Right lobe of liver (tissue), 6 donors: Measurements from ENCODE around the gene SYCE3. TPM values are rescaled to one million over a fixed set of nuclear protein-coding genes. Genes with fewer than 3 reads are reported as not detected.
"Not testable (repeated sequence)": the region's sequence is repeated elsewhere in the genome, so short reads cannot be mapped to it uniquely, and the experiment has no call there.

Source experiments
- ATAC-seq, 4 donors: fragments of 200-7000 bp; cut with Tn5 transposase; one replicate each; pipeline ENCODE4 v1.9.1; 2020; ENCODE audit warnings: mild to moderate bottlenecking in 4 of 4, moderate library complexity in 4 of 4
- DNase-seq, 3 donors: peaks; one replicate each; pipeline ENCODE4 v3.0.0-alpha.2; 2020
- H3K27ac ChIP-seq, 3 donors: fragments of 200-600 bp; one replicate each; pipeline ENCODE4 v1.8.0; 2022
- H3K27me3 ChIP-seq, 2 donors: fragments of 200-600 bp; one replicate each; pipeline ENCODE4 v1.8.0; 2022
- H3K36me3 ChIP-seq, 4 donors: fragments of 200-600 bp; sonication (generic) in 1 of 4; one replicate each; pipeline versions ENCODE4 v1.5.1 to v1.8.0; 2017 to 2022; ENCODE audit warnings: control low read depth in 1 of 4
- H3K4me1 ChIP-seq, 4 donors: fragments of 200-600 bp; sonication (generic) in 1 of 4; one replicate each; pipeline versions ENCODE4 v1.5.1 to v1.8.0; 2017 to 2022; ENCODE audit warnings: control low read depth in 1 of 4
- H3K4me3 ChIP-seq, 3 donors: fragments of 200-600 bp; one replicate each; pipeline ENCODE4 v1.8.0; 2022
- H3K9me3 ChIP-seq, 4 donors: fragments of 200-600 bp; sonication (generic) in 1 of 4; one replicate each; pipeline versions ENCODE4 v1.5.1 to v1.8.0; 2017 to 2022; ENCODE audit warnings: control low read depth in 1 of 4
- POLR2A ChIP-seq: fragments of 450-650 bp; IDR thresholded peaks from one replicate; pipeline ENCODE4 v1.6.1; 2017; ENCODE audit warnings: antibody characterized with exemption, mild to moderate bottlenecking
- WGBS: methylation state at CpG from one replicate; pipeline ENCODE4 v1.1.6; 2018; ENCODE audit warnings: low coverage, low lambda C conversion rate; ENCODE audit not compliant: insufficient coverage; ENCODE audit errors: missing lambda C conversion rate; 5-methylcytosine and 5-hydroxymethylcytosine counted together
- intact Hi-C, 2 donors: fragments of 100-400 bp; cut with DNase I; formaldehyde crosslinking; loops; one replicate each; pipeline versions ENCODE4 v1.11.2 to v1.14.1; 2022
- total RNA-seq, 6 experiments: library from RNA; depleted of rRNA in 2 of 6; stranded (reverse); fragments of >200 nt in 2 of 6; fragmentation: NEBNext Ultra II Directional in 3 of 6; extraction: Animal tissue kit (Norgen Biotek cat#: 25700) in 3 of 6; gene quantifications; one replicate each; pipeline versions ENCODE4 v1.1.0 to v1.2.4, GENCODE V29; 2016 to 2023
- TF ChIP-seq, protein P1 (sequence below), 4 donors: fragments of 200-600 bp in 3 of 4; fragments of 450-650 bp in 1 of 4; IDR thresholded peaks; one replicate each; pipeline versions ENCODE4 v1.5.1 to v1.8.0; 2016 to 2022; ENCODE audit warnings: antibody characterized with exemption in 4 of 4, mild to moderate bottlenecking in 2 of 4
- donor health status: DM: no; HTN: yes; CAD: no.
- donor health status: DM: no; HTN: no; CAD: no.
- donor health status: DM: no; HTN: no; CAD: no.
- donor health status: DM: no; HTN: yes; CAD: no.
- donor health status: DM: no; HTN: yes; CAD: no.

SYCE3 gene
- total RNA-seq, 6 experiments from 2014 or later, result 3.3 to 4.7 TPM; not detected in 4

DNA sequence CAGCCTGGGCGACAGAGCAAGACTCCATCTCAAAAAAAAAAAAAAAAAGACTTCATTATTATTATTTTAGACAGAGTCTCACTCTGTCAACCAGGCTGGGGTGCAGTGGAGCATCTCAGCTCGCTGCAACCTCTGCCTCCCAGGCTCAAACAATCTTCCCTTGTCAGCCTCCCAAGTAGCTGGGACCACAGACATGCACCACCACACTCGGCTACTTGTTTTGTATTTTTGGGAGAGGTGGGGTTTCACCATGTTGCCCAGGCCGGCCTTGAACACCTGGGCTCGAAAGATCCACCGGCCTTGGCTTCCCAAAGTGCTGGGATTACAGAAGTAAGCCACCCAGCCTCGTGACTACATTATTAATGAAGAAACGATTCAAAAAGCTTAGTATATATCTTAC lies 27.6 kb downstream of the SYCE3 start:
- Histone ChIP-seq H3K27me3 (no peaks in the 10 kb centered on the region), H3K4me1 (peaks cover 0 to 20% (median 8%) of the 10 kb centered on the region in 4 donors)
- 79% methylated on average over 7 of the region's 8 CpGs for WGBS

DNA sequence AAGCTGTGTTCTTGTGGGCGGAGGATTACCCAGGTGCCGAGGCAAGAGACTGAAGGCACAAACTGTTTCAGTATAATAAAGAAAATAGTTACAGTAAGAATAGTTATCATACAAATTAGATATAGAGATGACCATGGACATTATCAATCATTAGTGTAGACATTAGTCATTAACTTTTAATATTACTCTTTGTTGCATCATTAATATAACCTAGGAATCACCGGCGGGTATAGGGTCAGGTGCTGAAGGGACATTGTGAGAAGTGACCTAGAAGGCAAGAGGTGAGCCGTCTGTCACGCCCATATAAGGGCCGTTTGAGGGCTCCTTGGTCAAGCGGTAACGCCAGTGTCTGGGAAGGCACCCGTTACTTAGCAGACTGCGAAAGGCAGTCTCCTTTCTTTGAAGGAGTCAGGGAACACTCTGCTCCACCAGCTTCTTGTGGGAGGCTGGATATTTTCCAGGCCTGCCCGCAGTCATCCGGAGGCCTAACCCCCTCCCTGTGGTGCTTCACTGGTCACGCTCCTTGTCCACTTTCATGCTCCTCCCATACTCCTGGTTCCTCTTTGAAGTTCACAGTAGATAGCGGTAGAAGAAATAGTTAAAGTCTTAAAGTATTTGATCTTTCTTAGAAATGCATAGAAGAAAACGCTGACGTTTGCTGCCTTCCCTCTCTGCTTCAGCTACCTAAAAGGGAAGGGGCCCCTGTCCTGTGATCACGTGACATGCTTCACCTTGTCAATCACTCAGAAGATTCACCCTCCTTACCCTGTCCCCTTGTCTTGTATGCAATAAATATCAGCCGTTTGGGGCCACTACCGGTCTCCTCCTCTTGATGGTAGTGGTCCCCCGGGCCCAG lies 28.6 kb downstream of the SYCE3 start:
- H3K27ac ChIP-seq, result peak overlapping the region in 2 of 3 donors; percentile 14 to 94
- H3K27me3 ChIP-seq, ATAC-seq, H3K4me3 ChIP-seq, H3K36me3 ChIP-seq, intact Hi-C loops, H3K9me3 ChIP-seq: not testable (repeated sequence)
- peaks cover 0 to 21% (median 3%) of the 10 kb centered on the region in 4 donors for H3K4me1 ChIP-seq
- DNase-seq, result peak in 1 of 3 donors; percentile 55
- peak; percentile 36 for TF ChIP-seq POLR2A
- WGBS, result 43% methylated on average over 16 of the region's 21 CpGs

More for the DNA sequence above, 27.6 kb downstream of the SYCE3 start:
- no peak for TF ChIP-seq POLR2A
- TF ChIP-seq, protein P1, sequence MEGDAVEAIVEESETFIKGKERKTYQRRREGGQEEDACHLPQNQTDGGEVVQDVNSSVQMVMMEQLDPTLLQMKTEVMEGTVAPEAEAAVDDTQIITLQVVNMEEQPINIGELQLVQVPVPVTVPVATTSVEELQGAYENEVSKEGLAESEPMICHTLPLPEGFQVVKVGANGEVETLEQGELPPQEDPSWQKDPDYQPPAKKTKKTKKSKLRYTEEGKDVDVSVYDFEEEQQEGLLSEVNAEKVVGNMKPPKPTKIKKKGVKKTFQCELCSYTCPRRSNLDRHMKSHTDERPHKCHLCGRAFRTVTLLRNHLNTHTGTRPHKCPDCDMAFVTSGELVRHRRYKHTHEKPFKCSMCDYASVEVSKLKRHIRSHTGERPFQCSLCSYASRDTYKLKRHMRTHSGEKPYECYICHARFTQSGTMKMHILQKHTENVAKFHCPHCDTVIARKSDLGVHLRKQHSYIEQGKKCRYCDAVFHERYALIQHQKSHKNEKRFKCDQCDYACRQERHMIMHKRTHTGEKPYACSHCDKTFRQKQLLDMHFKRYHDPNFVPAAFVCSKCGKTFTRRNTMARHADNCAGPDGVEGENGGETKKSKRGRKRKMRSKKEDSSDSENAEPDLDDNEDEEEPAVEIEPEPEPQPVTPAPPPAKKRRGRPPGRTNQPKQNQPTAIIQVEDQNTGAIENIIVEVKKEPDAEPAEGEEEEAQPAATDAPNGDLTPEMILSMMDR (IDR thresholded peaks at IDR 0.05), result no peak
- no peaks in the 10 kb centered on the region for H3K9me3 ChIP-seq
- no peak overlapping the region for H3K4me3 ChIP-seq
- ATAC-seq (no peak), DNase-seq (peak in 1 of 3 donors; percentile 17)
- intact Hi-C loops, result no loop called here
- no peaks in the 10 kb centered on the region for H3K36me3 ChIP-seq
- no peak overlapping the region for H3K27ac ChIP-seq

DNA sequence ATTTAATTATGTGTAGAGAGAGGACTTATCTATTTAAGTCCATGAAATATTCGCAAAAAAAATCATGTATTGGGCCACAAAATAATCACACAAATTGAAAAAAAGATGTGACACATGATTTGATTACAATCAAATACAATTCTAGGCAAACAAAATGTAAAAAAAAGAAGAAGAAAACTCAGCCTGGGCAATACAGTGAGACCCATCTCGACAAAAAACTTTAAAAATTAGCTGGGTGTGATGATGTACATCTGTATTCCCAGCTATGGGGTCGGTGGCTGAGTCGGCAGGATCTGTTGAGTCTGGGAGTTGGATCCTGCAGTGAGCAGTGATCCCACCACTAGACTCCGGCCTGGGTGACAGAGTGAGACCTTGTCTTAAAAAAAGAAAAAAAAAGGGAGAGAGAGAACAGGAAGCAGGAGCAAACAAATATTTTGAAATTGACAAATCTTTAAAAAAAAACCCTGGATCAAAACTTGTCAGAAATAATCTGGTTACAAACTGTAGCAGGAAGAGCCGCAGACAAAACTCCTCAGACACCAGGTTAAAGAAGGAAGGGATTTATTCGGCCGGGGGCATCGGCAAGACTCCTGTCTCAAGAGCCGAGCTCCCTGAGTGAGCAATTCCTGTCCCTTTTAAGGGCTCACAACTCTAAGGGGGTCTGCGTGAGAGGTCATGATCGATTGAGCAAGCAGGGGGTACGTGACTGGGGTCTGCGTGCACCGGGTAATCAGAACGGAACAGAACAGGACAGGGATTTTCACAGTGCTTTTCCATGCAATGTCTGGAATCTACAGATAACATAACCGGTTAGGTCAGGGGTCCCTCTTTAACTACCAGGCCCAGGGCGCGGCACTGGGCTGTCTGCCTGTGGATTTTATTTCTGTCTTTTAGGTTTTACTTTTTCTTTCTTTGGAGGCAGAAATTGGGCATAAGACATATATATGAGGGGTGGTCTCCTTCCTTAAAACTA lies 29.6 kb downstream of the SYCE3 start:
- 61% methylated on average over 16 of the region's 19 CpGs for WGBS
- intact Hi-C loops, result no loop called here
- Histone ChIP-seq H3K27ac (peak overlapping the region; percentile 94 to 98 (median 97)), H3K9me3 (no peaks in the 10 kb centered on the region), H3K27me3 (no peaks in the 10 kb centered on the region), H3K4me3 (no peak overlapping the region), H3K4me1 (peaks cover 0 to 15% (median 0%) of the 10 kb centered on the region in 4 donors), H3K36me3 (no peaks in the 10 kb centered on the region)
- ATAC-seq, result no peak
- TF ChIP-seq, protein P1 (IDR thresholded peaks at IDR 0.05), result no peak
- no peak for TF ChIP-seq POLR2A
- peak in 1 of 3 donors; percentile 26 for DNase-seq

DNA sequence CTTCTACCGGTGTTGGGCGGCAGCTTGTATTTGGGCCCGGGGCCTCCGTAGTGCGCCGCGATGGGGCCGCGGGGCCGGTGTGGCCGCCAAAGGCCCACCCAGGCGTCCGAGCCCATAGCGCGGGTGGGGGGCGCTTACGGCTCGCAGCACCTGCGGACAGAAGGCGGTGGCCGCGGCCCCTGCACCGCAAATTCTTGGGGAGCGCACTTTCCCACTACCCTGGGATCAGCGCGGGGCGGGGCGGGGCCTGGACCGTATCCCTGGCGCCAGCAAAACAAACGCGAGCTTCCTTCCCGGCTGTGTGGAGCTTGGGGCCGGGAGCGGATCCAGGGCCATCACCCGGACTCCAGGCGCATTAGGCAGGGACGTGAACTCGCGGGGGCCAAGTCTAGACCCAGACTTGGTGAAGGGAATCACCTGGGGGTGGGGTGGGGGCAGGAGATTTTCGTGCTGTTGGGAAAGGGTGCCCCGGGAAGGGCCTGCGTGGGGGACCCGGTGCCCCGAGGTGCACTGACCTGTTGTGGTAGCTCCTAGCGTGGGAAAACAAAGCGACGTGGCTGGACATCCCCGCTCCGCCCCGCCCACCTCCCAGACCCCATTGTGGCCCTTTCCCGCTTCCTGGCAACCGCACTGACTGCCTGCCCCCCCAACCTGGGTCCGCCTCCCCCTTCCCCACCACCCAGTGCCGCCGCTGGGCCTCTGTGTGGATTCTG lies 30.6 kb downstream of the SYCE3 start:
- Histone ChIP-seq H3K4me1 (peaks cover 0 to 14% (median 1%) of the 10 kb centered on the region in 4 donors), H3K27me3 (no peaks in the 10 kb centered on the region), H3K4me3 (peak overlapping the region; percentile 75 to 79 (median 76)), H3K9me3 (no peaks in the 10 kb centered on the region), H3K36me3 (no peaks in the 10 kb centered on the region), H3K27ac (peak overlapping the region; percentile 94 to 98 (median 97))
- peak; percentile 89 to 93 (median 93) for DNase-seq
- TF ChIP-seq, protein P1 (IDR thresholded peaks at IDR 0.05), result peak in 1 of 4 donors; percentile 2
- peak; percentile 60 for TF ChIP-seq POLR2A
- intact Hi-C loops, result no loop called here
- peak; percentile 37 to 61 (median 54) for ATAC-seq
- WGBS, result 5% methylated on average over 13 of the region's 56 CpGs
